GM12878 (cell line): Measurements from ENCODE around the gene STKLD1.
"Not testable (repeated sequence)": the region's sequence is repeated elsewhere in the genome, so short reads cannot be mapped to it uniquely, and the experiment has no call there.

Experiments
- CREM ChIP-seq: IDR thresholded peaks from 2 replicates; pipeline ENCODE4 v1.6.1; 2014; ENCODE audit warnings: antibody characterized with exemption, low read depth
- EZH2 ChIP-seq: IDR thresholded peaks from 2 replicates; pipeline ENCODE4 v1.6.1; 2012; ENCODE audit warnings: low read depth, mild to moderate bottlenecking, control low read depth, inconsistent platforms, low read length, borderline replicate concordance; ENCODE audit not compliant: control insufficient read depth
- NFIC ChIP-seq: IDR thresholded peaks from 2 replicates; pipeline ENCODE4 v1.6.1; 2012; ENCODE audit warnings: low read depth, mild to moderate bottlenecking, inconsistent platforms, low read length, moderate library complexity
- POLR2A ChIP-seq: IDR thresholded peaks from 2 replicates; pipeline ENCODE4 v1.6.1; 2011; ENCODE audit warnings: low read depth, mild to moderate bottlenecking, low read length
- SMC3 ChIP-seq: IDR thresholded peaks from 2 replicates; pipeline ENCODE4 v1.6.1; 2011; ENCODE audit warnings: low read length, improper control_type of control experiment, borderline replicate concordance
- TBL1XR1 ChIP-seq: IDR thresholded peaks from 2 replicates; pipeline ENCODE4 v1.6.1; 2012; ENCODE audit warnings: low read depth, low read length, improper control_type of control experiment
- TF ChIP-seq, protein P1 (sequence below), 3 experiments: IDR thresholded peaks in 2 of 3; conservative IDR thresholded peaks in 1 of 3; 2 replicates each; pipeline ENCODE4 v1.5.1; 2011; ENCODE audit warnings: low read depth in 3 of 3, low read length in 3 of 3, mild to moderate bottlenecking in 3 of 3, control low read depth in 2 of 3, moderate library complexity in 2 of 3, inconsistent platforms in 1 of 3, mixed read lengths in 1 of 3; ENCODE audit not compliant: control insufficient read depth in 2 of 3, insufficient read depth in 1 of 3; ENCODE audit errors: extremely low read depth in 1 of 3
- TF ChIP-seq, protein P2 (sequence below): IDR thresholded peaks from 2 replicates; pipeline ENCODE4 v1.6.1; 2011; ENCODE audit warnings: low read depth, mild to moderate bottlenecking, low read length, moderate library complexity, borderline replicate concordance; ENCODE audit errors: extremely low read depth

DNA sequence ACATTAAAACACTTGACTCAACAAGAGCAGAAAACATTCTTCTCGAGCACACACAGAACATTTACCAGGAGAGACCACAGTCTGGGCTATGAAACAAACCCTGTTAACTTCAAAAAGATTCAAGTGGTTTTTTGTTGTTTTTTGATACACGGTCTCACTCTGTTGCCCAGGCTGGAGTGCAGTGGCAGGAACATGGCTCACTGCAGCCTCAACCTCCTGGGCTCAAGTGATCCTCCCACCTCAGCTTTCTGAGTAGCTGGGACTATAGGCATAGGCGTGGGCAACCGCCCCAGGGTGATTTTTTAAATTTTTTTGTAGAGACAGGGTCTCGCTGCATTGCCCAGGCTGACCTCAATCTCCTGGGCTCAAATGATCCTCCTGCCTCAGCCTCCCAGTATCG, 49.1 kb upstream of the STKLD1 start:
- TF ChIP-seq, protein P1, sequence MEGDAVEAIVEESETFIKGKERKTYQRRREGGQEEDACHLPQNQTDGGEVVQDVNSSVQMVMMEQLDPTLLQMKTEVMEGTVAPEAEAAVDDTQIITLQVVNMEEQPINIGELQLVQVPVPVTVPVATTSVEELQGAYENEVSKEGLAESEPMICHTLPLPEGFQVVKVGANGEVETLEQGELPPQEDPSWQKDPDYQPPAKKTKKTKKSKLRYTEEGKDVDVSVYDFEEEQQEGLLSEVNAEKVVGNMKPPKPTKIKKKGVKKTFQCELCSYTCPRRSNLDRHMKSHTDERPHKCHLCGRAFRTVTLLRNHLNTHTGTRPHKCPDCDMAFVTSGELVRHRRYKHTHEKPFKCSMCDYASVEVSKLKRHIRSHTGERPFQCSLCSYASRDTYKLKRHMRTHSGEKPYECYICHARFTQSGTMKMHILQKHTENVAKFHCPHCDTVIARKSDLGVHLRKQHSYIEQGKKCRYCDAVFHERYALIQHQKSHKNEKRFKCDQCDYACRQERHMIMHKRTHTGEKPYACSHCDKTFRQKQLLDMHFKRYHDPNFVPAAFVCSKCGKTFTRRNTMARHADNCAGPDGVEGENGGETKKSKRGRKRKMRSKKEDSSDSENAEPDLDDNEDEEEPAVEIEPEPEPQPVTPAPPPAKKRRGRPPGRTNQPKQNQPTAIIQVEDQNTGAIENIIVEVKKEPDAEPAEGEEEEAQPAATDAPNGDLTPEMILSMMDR (IDR thresholded peaks at IDR 0.05 in 2 of 3, conservative IDR thresholded peaks at IDR 0.05 in 1 of 3; ENCODE audit: control insufficient read depth in 2 of 3, extremely low read depth in 1 of 3, insufficient read depth in 1 of 3, low read depth in 3 of 3, low read length in 3 of 3): not testable (repeated sequence)
- TF ChIP-seq, protein P2, sequence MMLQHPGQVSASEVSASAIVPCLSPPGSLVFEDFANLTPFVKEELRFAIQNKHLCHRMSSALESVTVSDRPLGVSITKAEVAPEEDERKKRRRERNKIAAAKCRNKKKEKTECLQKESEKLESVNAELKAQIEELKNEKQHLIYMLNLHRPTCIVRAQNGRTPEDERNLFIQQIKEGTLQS: not testable (repeated sequence)
- not testable (repeated sequence) for TF ChIP-seq EZH2, SMC3, TBL1XR1, POLR2A, NFIC, CREM
